Mucosa of stomach (tissue), 1 donor: ENCODE measurements around the gene UBE2J2.

ENCODE experiments used
- H3K27me3 ChIP-seq: one replicate; pipeline ENCODE4 v1.7.0; 2013; ENCODE audit warnings: mild to moderate bottlenecking, low read length; ENCODE audit not compliant: control insufficient read depth, insufficient read depth
- H3K36me3 ChIP-seq: one replicate; pipeline ENCODE4 v1.7.0; 2013; ENCODE audit warnings: low read length; ENCODE audit not compliant: control insufficient read depth, insufficient read depth
- H3K4me1 ChIP-seq: one replicate; pipeline ENCODE4 v1.7.0; 2013; ENCODE audit warnings: mild to moderate bottlenecking, low read length; ENCODE audit not compliant: control insufficient read depth, insufficient read depth
- H3K4me3 ChIP-seq: one replicate; pipeline ENCODE4 v1.7.0; 2013; ENCODE audit warnings: low read length
- H3K9ac ChIP-seq: one replicate; pipeline ENCODE4 v1.7.0; 2013; ENCODE audit warnings: mild to moderate bottlenecking, low read length, moderate library complexity
- H3K9me3 ChIP-seq: one replicate; pipeline ENCODE4 v1.7.0; 2013; ENCODE audit warnings: mild to moderate bottlenecking, low read length, moderate library complexity; ENCODE audit not compliant: control insufficient read depth
- donor health status: Pancreatic carcinoma.

Gene UBE2J2

DNA sequence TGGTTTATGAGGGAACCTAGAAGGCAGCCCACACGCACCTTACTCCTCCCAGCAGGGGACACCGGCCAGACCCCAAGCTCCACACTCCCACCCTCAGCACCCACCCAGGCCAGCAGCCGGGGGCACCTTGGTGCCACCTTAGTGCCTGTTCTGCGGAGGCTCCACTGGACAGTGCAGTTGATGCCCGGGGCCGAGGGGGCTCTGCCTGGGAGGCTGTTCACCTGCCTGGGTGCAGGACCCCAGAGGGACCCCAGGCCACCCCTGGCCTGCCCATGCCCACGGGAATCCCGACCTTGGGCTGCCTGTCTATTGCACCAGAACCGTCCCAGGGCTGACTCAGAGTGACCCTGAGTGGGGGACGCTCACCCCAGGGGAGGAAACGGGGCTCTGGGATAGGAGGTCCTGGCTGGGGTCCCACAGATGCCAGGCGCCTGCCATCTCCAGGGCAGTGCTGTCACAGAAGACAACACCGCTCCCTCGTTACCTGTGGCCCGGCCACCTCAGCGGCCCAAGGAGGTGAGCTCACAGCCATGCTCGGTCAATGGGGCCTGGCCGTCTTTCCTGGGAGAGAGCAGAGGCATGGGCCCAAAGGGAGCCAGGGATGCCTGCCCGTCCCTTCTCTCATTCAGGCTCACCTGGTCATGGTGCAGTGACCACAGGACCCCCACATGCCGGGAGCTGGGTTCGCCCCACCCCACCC, 7.3 kb upstream of the UBE2J2 start:
- Histone ChIP-seq H3K36me3 (no peaks in the 10 kb centered on the region), H3K4me1 (peaks cover 32% of the 10 kb centered on the region), H3K9me3 (no peaks in the 10 kb centered on the region), H3K27me3 (peaks cover 5% of the 10 kb centered on the region), H3K4me3 (no peak overlapping the region), H3K9ac (peak overlapping the region; percentile 13)

DNA sequence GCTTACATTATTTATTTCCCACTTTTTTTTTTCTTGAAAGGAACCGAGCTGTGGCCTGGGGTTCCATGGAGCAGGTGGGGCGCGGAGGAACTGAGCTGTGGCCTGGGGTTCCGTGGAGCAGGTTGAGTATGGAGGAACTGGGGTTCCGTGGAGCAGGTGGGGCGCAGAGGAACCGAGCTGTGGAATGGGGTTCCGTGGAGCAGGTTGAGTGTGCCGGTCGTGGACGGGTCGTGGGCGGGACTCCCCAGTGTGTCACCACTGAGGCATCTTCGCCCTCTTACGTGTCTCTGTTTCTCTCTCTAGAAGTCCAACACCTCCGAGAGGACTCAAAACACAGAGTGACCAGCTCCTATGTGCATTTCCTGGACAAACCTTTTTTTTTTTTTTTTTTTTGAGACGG, 5.4 kb upstream of the UBE2J2 start:
- no peaks in the 10 kb centered on the region for H3K27me3 ChIP-seq
- peaks cover 33% of the 10 kb centered on the region for H3K4me1 ChIP-seq
- H3K36me3 ChIP-seq = no peaks in the 10 kb centered on the region
- no peak overlapping the region for H3K9ac ChIP-seq
- H3K4me3 ChIP-seq = no peak overlapping the region
- H3K9me3 ChIP-seq = no peaks in the 10 kb centered on the region

DNA sequence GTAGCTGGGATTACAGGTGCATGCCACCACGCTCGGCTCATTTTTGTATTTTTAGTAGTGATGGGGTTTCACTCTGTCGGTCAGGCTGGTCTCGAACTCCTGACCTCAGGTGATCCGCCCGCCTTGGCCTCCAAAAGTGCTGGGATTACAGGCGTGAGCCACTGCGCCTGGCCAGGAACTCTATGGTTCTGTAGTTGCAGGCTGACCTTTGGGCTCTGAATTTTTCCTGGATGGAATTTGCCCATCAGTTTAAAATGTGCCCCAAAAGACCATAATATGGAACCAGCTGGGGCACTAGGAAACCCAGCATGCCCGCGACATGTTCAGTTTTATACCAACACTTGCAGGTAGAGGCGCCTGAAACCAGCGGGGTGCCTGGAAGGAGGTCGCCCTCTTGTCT, 5.0 kb upstream of the UBE2J2 start:
- Histone ChIP-seq H3K36me3 (no peaks in the 10 kb centered on the region), H3K27me3 (no peaks in the 10 kb centered on the region), H3K9ac (no peak overlapping the region), H3K4me1 (peaks cover 31% of the 10 kb centered on the region), H3K9me3 (no peaks in the 10 kb centered on the region), H3K4me3 (no peak overlapping the region)

DNA sequence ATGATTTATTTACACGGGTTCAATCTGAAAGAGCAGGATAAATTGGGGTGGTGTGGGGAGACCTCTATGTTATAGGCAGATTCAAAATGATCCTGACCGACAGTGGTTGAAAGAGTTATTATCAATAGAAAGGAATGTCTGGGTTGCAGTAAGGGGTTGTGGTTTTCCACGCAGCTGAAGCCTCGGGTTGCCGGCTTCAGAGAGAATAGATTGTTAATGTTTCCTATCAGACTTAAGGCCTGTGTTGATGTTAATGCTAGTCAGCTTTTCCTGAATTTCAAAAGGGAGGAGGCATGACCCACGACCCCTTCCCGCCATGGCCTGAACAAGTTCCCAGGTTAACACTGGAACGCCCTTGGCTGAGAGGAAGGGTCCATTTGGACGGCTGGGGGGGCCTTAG, 2.2 kb upstream of the UBE2J2 start:
- no peaks in the 10 kb centered on the region for H3K9me3 ChIP-seq
- no peak overlapping the region for H3K9ac ChIP-seq
- H3K27me3 ChIP-seq = no peaks in the 10 kb centered on the region
- H3K36me3 ChIP-seq = no peaks in the 10 kb centered on the region
- H3K4me3 ChIP-seq = no peak overlapping the region
- peaks cover 23% of the 10 kb centered on the region for H3K4me1 ChIP-seq

DNA sequence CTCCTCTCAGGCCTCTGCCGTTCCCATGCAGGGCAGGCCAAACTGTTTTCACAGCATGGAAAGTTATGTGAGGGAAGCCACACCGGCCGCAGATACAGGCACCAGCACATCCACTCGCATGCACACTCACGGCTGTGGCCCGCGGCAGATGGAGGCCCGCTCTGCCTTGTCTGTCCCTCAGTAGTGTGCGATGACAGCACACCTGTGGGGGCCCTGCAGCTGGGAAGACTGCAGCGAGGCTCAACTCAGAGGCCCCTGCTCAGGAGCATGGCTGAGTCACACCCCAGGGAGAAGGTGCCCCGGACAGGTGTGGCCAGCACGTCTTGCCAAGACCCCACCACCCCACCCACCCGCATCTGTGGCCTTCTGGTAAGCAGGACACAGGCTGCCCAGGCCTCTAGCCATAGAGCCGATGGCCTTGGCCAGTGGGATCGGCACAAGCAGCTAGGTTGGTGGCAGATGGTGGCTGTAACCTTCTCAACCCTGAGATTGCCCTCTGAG, 1.3 kb upstream of the UBE2J2 start:
- H3K9me3 ChIP-seq = no peaks in the 10 kb centered on the region
- H3K36me3 ChIP-seq = no peaks in the 10 kb centered on the region
- peaks cover 31% of the 10 kb centered on the region for H3K4me1 ChIP-seq
- no peak overlapping the region for H3K4me3 ChIP-seq
- H3K9ac ChIP-seq = no peak overlapping the region
- H3K27me3 ChIP-seq = no peaks in the 10 kb centered on the region

DNA sequence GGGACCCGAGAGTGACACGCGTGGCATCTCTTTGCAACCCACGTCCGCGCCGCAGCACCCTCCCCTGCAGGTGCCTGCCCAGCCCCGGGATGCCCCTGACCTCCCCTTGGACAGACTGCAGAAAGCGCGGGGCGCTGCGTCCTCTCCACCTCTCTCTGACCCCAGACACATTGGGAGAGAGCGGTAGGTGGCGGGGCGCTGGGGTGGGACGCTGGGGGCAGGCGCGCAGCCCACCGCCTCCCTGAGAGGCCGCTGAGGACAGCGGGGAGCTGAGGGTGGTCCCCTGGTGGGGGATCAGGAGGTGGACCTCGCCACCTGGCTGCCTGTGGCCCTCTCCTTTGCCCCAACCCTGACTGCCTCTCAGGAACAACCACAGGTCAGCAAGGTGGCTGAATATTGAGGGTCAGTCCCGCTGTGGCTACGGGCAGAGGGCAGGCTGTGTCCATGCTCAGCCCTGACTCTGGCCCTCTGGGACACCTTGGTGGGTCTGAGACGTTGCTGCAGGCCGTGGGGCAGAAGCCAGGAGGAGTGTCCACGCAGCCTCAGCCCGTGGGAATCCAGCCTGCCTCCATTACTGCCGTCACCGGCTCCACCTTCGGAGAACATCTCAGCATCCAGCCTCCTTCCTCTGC, 761 bp upstream of the UBE2J2 start:
- H3K36me3 ChIP-seq = no peaks in the 10 kb centered on the region
- H3K27me3 ChIP-seq = no peaks in the 10 kb centered on the region
- H3K9ac ChIP-seq = peak overlapping the region; percentile 53
- H3K4me1 ChIP-seq = peaks cover 31% of the 10 kb centered on the region
- H3K9me3 ChIP-seq = no peaks in the 10 kb centered on the region
- no peak overlapping the region for H3K4me3 ChIP-seq

DNA sequence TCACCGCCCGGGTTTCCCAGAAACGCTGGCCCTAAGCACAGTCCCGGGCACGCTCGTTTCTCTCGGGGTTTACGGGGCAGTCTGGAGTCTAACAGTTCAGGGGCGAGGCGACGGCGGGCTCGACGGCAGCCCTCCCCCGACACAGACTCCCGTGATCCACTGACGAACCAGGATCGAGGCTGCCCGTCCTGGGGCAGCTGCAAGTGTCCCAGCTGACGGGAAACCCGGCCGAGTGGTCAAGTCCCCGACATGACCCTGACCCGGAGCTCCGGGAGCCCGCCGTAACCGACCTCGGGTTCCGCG, 494 bp downstream of the UBE2J2 start:
- H3K4me1 ChIP-seq = peaks cover 31% of the 10 kb centered on the region
- H3K4me3 ChIP-seq = peak overlapping the region; percentile 44
- H3K9ac ChIP-seq = peak overlapping the region; percentile 79

DNA sequence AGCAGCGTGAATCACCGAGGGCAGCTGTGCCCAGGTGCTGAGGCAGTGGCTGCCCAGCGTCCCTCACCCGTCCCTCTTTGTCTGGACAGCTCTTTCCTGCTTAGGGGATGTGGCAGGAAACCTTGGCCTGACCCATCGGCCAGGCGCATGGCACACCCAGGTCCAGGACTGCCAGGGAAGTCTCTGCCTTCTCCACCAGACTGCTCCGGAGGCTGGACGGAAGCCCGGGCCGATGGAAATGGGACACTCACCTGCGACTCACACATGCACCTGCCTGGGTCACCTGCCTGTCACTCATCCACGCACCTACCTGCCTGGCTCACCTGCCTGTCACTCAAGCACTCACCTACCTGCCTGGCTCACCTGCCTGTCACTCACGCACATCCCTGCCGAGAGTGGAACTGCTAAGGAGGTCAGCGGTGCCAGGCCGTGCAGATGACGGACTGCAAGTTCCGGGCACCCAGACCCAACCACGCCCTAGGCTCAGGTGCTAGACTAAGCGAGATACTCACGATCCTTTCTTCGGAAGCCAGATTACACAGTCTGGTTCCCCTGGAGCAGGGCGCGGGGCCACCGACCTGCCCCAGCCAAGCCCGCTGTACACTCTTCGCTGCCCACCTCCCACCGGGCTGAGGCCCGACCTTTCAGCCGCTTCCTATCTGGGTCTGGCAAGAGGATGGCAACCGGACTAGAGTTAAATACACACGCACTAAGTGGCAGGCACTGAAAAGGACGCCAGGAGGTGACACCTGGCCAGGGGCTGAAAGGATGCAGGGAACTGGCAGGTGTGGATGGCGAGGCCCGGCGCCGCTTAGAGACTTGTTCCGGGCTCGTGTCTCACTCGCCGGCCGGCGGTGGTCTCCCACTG, 1.1 kb downstream of the UBE2J2 start:
- H3K36me3 ChIP-seq = peaks cover under 1% of the 10 kb centered on the region
- peak overlapping the region; percentile 79 for H3K9ac ChIP-seq
- peaks cover 31% of the 10 kb centered on the region for H3K4me1 ChIP-seq
- no peaks in the 10 kb centered on the region for H3K9me3 ChIP-seq
- H3K4me3 ChIP-seq = peak overlapping the region; percentile 44
- no peaks in the 10 kb centered on the region for H3K27me3 ChIP-seq

More for the DNA sequence above, 494 bp downstream of the UBE2J2 start:
- Histone ChIP-seq H3K36me3 (no peaks in the 10 kb centered on the region), H3K9me3 (no peaks in the 10 kb centered on the region), H3K27me3 (no peaks in the 10 kb centered on the region)

DNA sequence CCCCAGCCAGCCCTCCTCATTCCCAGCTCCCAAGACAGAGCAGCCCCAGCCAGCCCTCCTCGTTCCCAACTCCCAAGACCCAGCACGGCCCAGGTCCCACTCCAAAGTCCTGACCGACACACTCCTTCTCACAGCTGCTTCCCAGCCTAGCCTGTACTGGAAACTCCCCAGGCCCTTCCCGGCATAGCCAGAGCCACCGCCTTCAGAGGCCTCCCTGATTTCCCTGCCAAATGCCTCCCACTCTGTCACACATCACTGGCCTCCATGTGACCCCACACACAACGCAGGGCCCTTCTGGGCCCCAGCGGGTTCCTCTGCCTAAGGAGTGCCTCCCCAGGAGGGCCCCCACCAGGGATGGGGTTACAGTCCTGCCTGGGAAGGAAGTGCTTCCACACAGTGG, 2.8 kb downstream of the UBE2J2 start:
- no peak overlapping the region for H3K9ac ChIP-seq
- H3K4me3 ChIP-seq = no peak overlapping the region

DNA sequence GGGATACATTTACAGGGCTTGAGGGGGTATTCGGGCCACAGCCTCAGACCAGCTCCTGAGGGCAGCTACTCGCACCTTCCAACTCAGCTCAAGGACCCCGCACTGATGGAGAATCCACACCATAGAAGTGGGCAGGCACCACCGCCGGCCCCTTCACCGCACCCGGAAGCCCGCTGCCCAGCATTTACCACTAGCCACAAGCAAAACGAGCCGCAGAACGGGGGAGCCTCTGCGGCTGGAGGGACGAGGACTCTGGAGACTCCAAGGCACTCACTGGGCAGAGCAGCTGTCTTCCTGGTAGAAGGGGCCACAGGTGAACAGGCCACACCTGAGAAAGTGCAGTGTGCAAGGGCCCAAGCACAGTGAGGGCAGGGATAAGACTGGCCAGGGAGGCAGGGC, 5.4 kb downstream of the UBE2J2 start:
- Histone ChIP-seq H3K27me3 (no peaks in the 10 kb centered on the region), H3K9ac (no peak overlapping the region), H3K9me3 (no peaks in the 10 kb centered on the region), H3K4me3 (no peak overlapping the region), H3K4me1 (peaks cover 23% of the 10 kb centered on the region), H3K36me3 (peaks cover 6% of the 10 kb centered on the region)

More for the DNA sequence above, 2.8 kb downstream of the UBE2J2 start:
- peaks cover 31% of the 10 kb centered on the region for H3K4me1 ChIP-seq
- H3K27me3 ChIP-seq = no peaks in the 10 kb centered on the region
- no peaks in the 10 kb centered on the region for H3K9me3 ChIP-seq
- H3K36me3 ChIP-seq = peaks cover 6% of the 10 kb centered on the region

DNA sequence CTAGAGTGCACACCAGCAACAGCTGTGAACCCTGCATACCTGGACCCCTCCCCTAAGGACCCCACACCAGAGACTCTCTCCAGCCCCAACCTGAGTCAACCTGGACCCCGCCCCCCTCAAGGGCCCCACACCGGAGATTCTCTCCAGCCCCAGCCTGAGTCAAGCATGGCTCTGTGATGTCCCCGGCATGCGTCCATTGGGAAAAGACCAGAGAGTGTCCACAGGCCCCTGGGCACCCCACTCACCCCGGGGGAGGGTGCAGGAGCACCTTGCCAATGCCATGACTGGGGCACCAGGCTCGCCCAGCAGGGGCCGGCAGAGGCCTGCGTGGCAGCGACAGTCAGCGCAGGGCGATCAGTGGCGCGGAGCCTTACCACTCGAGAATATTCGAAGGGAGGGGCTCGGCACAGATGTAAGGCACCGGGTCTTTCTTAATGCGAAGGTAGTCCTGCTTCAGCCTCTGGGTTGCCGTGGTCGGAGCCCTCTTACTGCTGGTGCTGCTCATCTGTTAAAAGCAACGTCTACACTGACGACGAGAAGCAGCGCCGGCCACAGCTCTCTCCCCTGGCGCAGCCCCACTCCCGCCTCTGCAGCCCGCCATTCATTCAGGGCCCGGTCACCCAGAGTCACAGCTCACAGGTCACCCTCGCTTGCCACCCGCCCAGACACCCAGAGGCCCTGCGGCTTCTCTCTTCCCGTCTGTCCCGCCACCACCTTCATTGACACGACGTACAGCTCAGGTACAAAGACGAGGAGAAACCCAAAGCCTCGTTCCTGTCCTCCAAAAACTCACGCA, 6.0 kb downstream of the UBE2J2 start:
- Histone ChIP-seq H3K27me3 (no peaks in the 10 kb centered on the region), H3K4me1 (peaks cover 23% of the 10 kb centered on the region), H3K9ac (no peak overlapping the region), H3K4me3 (no peak overlapping the region), H3K9me3 (no peaks in the 10 kb centered on the region), H3K36me3 (peaks cover 7% of the 10 kb centered on the region)
